OCI-LY7 (cell line): ENCODE results near the gene SNRNP25. TPM values are rescaled to one million over a fixed set of nuclear protein-coding genes. Genes with fewer than 3 reads are reported as not detected.

Experiments used
- BruUV-seq: library from RNA; stranded (reverse); fragments of 400-500 nt; replicated peaks from 2 replicates; lab custom pipeline; 2021; lab: Mats Ljungman, UMichigan
- CTCF ChIA-PET: fragments of 300-600 bp; sonication (Branson Sonifier 250); formaldehyde crosslinking; loops from one replicate; lab custom pipeline; 2022; ENCODE audit warnings: antibody characterized with exemption; ENCODE audit not compliant: unreplicated experiment; lab: Charles Lee
- POLR2A ChIA-PET: fragments of 300-600 bp; sonication (Branson Sonifier 250); formaldehyde crosslinking; loops from one replicate; lab custom pipeline; 2022; ENCODE audit warnings: antibody characterized with exemption; lab: Charles Lee
- DNase-seq: peaks from one replicate; pipeline ENCODE4 v3.0.0-alpha.2; 2015; ENCODE audit warnings: low spot score
- H2AFZ ChIP-seq: fragments of 200-600 bp; sonication (generic), shearing (Covaris generic); 2 replicates; pipeline ENCODE4 v1.6.1; 2014; ENCODE audit warnings: mild to moderate bottlenecking, antibody characterized with exemption, low read length, moderate library complexity
- H3K27ac ChIP-seq: fragments of 200-600 bp; sonication (generic); 2 replicates; pipeline ENCODE4 v1.5.1; 2014; ENCODE audit warnings: mixed run types, low read depth, mild to moderate bottlenecking, moderate library complexity, low read length, inconsistent platforms; ENCODE audit not compliant: poor library complexity, severe bottlenecking
- H3K36me3 ChIP-seq: fragments of 200-600 bp; sonication (generic); 2 replicates; pipeline ENCODE4 v1.6.1; 2014; ENCODE audit warnings: mild to moderate bottlenecking, antibody characterized with exemption, low read length, moderate library complexity, mixed read lengths; ENCODE audit not compliant: insufficient read depth
- H3K4me1 ChIP-seq: fragments of 200-600 bp; sonication (generic); 2 replicates; pipeline ENCODE4 v1.5.1; 2014; ENCODE audit warnings: mild to moderate bottlenecking, low read length; ENCODE audit not compliant: insufficient read depth, poor library complexity, severe bottlenecking
- H3K4me2 ChIP-seq: fragments of 200-600 bp; sonication (generic); 2 replicates; pipeline ENCODE4 v1.6.1; 2014; ENCODE audit warnings: mild to moderate bottlenecking, low read length
- H3K4me3 ChIP-seq: fragments of 200-600 bp; sonication (generic); 2 replicates; pipeline ENCODE4 v1.5.1; 2014; ENCODE audit warnings: mild to moderate bottlenecking, low read depth, low read length; ENCODE audit not compliant: poor library complexity, severe bottlenecking
- H3K79me2 ChIP-seq: fragments of 200-600 bp; sonication (generic); 2 replicates; pipeline ENCODE4 v1.6.1; 2016; ENCODE audit warnings: low read depth, mild to moderate bottlenecking, low read length, moderate library complexity, mixed read lengths; ENCODE audit not compliant: insufficient read depth
- H3K9me2 ChIP-seq: fragments of 200-600 bp; sonication (generic); 2 replicates; pipeline ENCODE4 v1.6.1; 2016; ENCODE audit warnings: mild to moderate bottlenecking, low read length, mixed read lengths; ENCODE audit not compliant: insufficient read depth
- H3K9me3 ChIP-seq: fragments of 200-600 bp; sonication (generic); 2 replicates; pipeline ENCODE4 v1.6.1; 2014; ENCODE audit warnings: mild to moderate bottlenecking, mixed run types, low read length, mixed read lengths
- H4K20me1 ChIP-seq: fragments of 200-600 bp; sonication (generic); 2 replicates; pipeline ENCODE4 v1.6.1; 2014; ENCODE audit warnings: mild to moderate bottlenecking, antibody characterized with exemption, low read length, moderate library complexity, mixed read lengths; ENCODE audit not compliant: insufficient read depth
- EZH2phosphoT487 ChIP-seq: fragments of 200-600 bp; sonication (generic); IDR thresholded peaks from 2 replicates; pipeline ENCODE4 v1.6.1; 2018; ENCODE audit warnings: low read depth, borderline replicate concordance, mild to moderate bottlenecking, mixed run types, antibody characterized with exemption, low read length, moderate library complexity, mixed read lengths
- intact Hi-C: fragments of 100-400 bp; cut with micrococcal nuclease; formaldehyde crosslinking; loops from one replicate; pipeline ENCODE4 v1.10.0; 2022; ENCODE audit not compliant: unreplicated experiment
- total RNA-seq, 2 experiments: library from RNA; depleted of rRNA in 1 of 2; stranded (reverse); fragments of >200 nt in 1 of 2; shearing (Covaris generic) in 1 of 2; gene quantifications; 2 replicates each; pipeline ENCODE4 v1.2.3, GENCODE V29; 2014 to 2022
- TF ChIP-seq, protein P1 (sequence below): fragments of 200-600 bp; sonication (generic); conservative IDR thresholded peaks from 2 replicates; pipeline ENCODE4 v1.5.1; 2014; ENCODE audit warnings: mild to moderate bottlenecking, antibody characterized with exemption, low read length, moderate library complexity, mixed read lengths

SNRNP25 gene
- total RNA-seq, 2 experiments from 2014 or later, result 61.4 to 68.3 TPM

- no peak overlapping the region for H2AFZ ChIP-seq
- H3K36me3 ChIP-seq, result peaks cover 15% of the 10 kb centered on the region; the same call in 1 of the 2 replicates
- no TSS peak for BruUV-seq
- no peak overlapping the region for H3K4me2 ChIP-seq
- no peaks in the 10 kb centered on the region for H3K79me2 ChIP-seq
- H3K27ac ChIP-seq, result no peak overlapping the region
- no peak for DNase-seq
- no peaks in the 10 kb centered on the region for H4K20me1 ChIP-seq
- ChIA-PET CTCF (no interaction called here), POLR2A (no interaction called here)
- H3K4me1 ChIP-seq, result no peaks in the 10 kb centered on the region
- no peak overlapping the region for H3K4me3 ChIP-seq
- TF ChIP-seq EZH2phosphoT487, result no peak
- TF ChIP-seq, protein P1, sequence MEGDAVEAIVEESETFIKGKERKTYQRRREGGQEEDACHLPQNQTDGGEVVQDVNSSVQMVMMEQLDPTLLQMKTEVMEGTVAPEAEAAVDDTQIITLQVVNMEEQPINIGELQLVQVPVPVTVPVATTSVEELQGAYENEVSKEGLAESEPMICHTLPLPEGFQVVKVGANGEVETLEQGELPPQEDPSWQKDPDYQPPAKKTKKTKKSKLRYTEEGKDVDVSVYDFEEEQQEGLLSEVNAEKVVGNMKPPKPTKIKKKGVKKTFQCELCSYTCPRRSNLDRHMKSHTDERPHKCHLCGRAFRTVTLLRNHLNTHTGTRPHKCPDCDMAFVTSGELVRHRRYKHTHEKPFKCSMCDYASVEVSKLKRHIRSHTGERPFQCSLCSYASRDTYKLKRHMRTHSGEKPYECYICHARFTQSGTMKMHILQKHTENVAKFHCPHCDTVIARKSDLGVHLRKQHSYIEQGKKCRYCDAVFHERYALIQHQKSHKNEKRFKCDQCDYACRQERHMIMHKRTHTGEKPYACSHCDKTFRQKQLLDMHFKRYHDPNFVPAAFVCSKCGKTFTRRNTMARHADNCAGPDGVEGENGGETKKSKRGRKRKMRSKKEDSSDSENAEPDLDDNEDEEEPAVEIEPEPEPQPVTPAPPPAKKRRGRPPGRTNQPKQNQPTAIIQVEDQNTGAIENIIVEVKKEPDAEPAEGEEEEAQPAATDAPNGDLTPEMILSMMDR, result no peak
- no peaks in the 10 kb centered on the region for H3K9me2 ChIP-seq
- intact Hi-C loops, result no loop called here
- no peaks in the 10 kb centered on the region for H3K9me3 ChIP-seq
These were observed 8.8 kb downstream of the SNRNP25 start for GRCh38 chr16:62283-62967.

- TF ChIP-seq, protein P1, result no peak
- no peak for TF ChIP-seq EZH2phosphoT487
- Histone ChIP-seq H3K9me2 (no peaks in the 10 kb centered on the region), H3K4me2 (no peak overlapping the region)
These were observed 9.4 kb downstream of the SNRNP25 start for GRCh38 chr16:62968-63391.

DNA sequence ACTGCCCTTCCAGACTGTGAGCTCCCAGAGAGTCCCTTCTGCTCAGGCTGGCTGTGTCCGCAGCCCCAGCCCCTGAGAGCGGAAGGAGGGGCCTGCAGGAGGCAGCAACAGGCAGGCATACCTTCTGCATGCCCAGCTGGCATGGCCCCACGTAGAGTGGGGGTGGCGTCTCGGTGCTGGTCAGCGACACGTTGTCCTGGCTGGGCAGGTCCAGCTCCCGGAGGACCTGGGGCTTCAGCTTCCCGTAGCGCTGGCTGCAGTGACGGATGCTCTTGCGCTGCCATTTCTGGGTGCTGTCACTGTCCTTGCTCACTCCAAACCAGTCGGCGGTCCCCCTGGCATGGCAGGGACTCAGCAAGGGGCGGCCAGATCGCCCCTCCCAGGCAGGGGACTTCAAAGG is 9.8 kb downstream of the SNRNP25 start:
- Histone ChIP-seq H4K20me1 (no peaks in the 10 kb centered on the region), H3K36me3 (peaks cover 5% of the 10 kb centered on the region; the same call in 1 of the 2 replicates), H3K27ac (no peak overlapping the region), H2AFZ (no peak overlapping the region), H3K9me2 (no peaks in the 10 kb centered on the region), H3K9me3 (no peaks in the 10 kb centered on the region), H3K4me2 (no peak overlapping the region), H3K4me3 (no peak overlapping the region), H3K79me2 (no peaks in the 10 kb centered on the region), H3K4me1 (no peaks in the 10 kb centered on the region)
- no TSS peak for BruUV-seq
- intact Hi-C loops, result no loop called here
- ChIA-PET POLR2A (no interaction called here), CTCF (interaction anchor here (0.6 kb wide), 1 partner anchor 33 kb away, joined by 4 read pairs; no protein-coding TSS in a partner anchor)
- TF ChIP-seq, protein P1, result no peak
- no peak for TF ChIP-seq EZH2phosphoT487
- no peak for DNase-seq

More at GRCh38 chr16:62968-63391, 9.4 kb downstream of the SNRNP25 start:
- Histone ChIP-seq H3K79me2 (no peaks in the 10 kb centered on the region), H4K20me1 (no peaks in the 10 kb centered on the region), H3K9me3 (no peaks in the 10 kb centered on the region), H3K4me3 (no peak overlapping the region), H2AFZ (no peak overlapping the region), H3K36me3 (peaks cover 10% of the 10 kb centered on the region; the same call in 1 of the 2 replicates), H3K27ac (no peak overlapping the region), H3K4me1 (no peaks in the 10 kb centered on the region)
- no peak for DNase-seq
- intact Hi-C loops, result no loop called here
- BruUV-seq, result no TSS peak
- CTCF ChIA-PET, result no interaction called here
- POLR2A ChIA-PET, result no interaction called here
